Tibial nerve (tissue), 4 donors: Measurements from ENCODE around the gene HERC4. TPM values are rescaled to one million over a fixed set of nuclear protein-coding genes. Genes with fewer than 3 reads are reported as not detected.
"Not testable (repeated sequence)": the region's sequence is repeated elsewhere in the genome, so short reads cannot be mapped to it uniquely, and the experiment has no call there.

Experiments
- DNase-seq, 2 donors: peaks; one replicate each; pipeline ENCODE4 v3.0.0-alpha.2; 2019; ENCODE audit warnings: low spot score in 2 of 2
- H3K27ac ChIP-seq, 4 donors: fragments of 200-600 bp; sonication (generic) in 3 of 4; one replicate each; pipeline ENCODE4 v1.5.1; 2017 to 2019; ENCODE audit warnings: mild to moderate bottlenecking in 1 of 4
- H3K27me3 ChIP-seq, 2 donors: fragments of 200-600 bp; sonication (generic) in 1 of 2; one replicate each; pipeline versions ENCODE4 v1.5.1 to v1.6.0; 2017 to 2019
- H3K36me3 ChIP-seq, 3 donors: fragments of 200-600 bp; sonication (generic); one replicate each; pipeline ENCODE4 v1.5.1; 2018 to 2019
- H3K4me1 ChIP-seq, 4 donors: fragments of 200-600 bp; sonication (generic) in 3 of 4; one replicate each; pipeline ENCODE4 v1.5.1; 2017 to 2019
- H3K4me3 ChIP-seq, 4 donors: fragments of 200-600 bp; sonication (generic) in 3 of 4; one replicate each; pipeline ENCODE4 v1.5.1; 2017 to 2019; ENCODE audit warnings: mild to moderate bottlenecking in 1 of 4, moderate library complexity in 1 of 4
- H3K9me3 ChIP-seq, 4 donors: fragments of 200-600 bp; sonication (generic) in 3 of 4; one replicate each; pipeline ENCODE4 v1.5.1; 2017 to 2019
- EP300 ChIP-seq, 2 donors: sonication (generic); formaldehyde crosslinking; IDR thresholded peaks; one replicate each; pipeline ENCODE4 v1.6.1; 2017; ENCODE audit warnings: antibody characterized with exemption in 2 of 2, mild to moderate bottlenecking in 1 of 2
- POLR2A ChIP-seq, 2 donors: fragments of 450-650 bp; IDR thresholded peaks; one replicate each; pipeline ENCODE4 v1.6.1; 2017; ENCODE audit warnings: antibody characterized with exemption in 2 of 2, mild to moderate bottlenecking in 2 of 2, moderate library complexity in 2 of 2
- WGBS, 2 donors: methylation state at CpG; one replicate each; pipeline ENCODE4 v1.1.5; 2018; 5-methylcytosine and 5-hydroxymethylcytosine counted together
- total RNA-seq, 4 donors: library from RNA; depleted of rRNA; stranded (reverse); fragments of >200 nt; gene quantifications; one replicate each; pipeline ENCODE4 v1.1.0, GENCODE V29; 2016
- TF ChIP-seq, protein P1 (sequence below), 5 experiments: fragments of 200-600 bp in 3 of 5; fragments of 450-650 bp in 2 of 5; sonication (generic) in 3 of 5; IDR thresholded peaks; one replicate each; pipeline ENCODE4 v1.5.1; 2016 to 2019; ENCODE audit warnings: antibody characterized with exemption in 5 of 5, mild to moderate bottlenecking in 3 of 5, moderate library complexity in 2 of 5

Gene HERC4
- total RNA-seq, 4 donors from 2014 or later: 38.1 to 57.0 (median 54.1) TPM

GRCh38 chr10:68001000-68001399 lies 74.1 kb downstream of the HERC4 start:
- peaks cover 0 to 68% (median 2%) of the 10 kb centered on the region in 3 donors for H3K36me3 ChIP-seq
- H3K27ac ChIP-seq: no peak overlapping the region
- H3K4me3 ChIP-seq: no peak overlapping the region
- TF ChIP-seq EP300 (IDR thresholded peaks at IDR 0.05) (no peak), POLR2A (IDR thresholded peaks at IDR 0.05) (no peak)
- TF ChIP-seq, protein P1, sequence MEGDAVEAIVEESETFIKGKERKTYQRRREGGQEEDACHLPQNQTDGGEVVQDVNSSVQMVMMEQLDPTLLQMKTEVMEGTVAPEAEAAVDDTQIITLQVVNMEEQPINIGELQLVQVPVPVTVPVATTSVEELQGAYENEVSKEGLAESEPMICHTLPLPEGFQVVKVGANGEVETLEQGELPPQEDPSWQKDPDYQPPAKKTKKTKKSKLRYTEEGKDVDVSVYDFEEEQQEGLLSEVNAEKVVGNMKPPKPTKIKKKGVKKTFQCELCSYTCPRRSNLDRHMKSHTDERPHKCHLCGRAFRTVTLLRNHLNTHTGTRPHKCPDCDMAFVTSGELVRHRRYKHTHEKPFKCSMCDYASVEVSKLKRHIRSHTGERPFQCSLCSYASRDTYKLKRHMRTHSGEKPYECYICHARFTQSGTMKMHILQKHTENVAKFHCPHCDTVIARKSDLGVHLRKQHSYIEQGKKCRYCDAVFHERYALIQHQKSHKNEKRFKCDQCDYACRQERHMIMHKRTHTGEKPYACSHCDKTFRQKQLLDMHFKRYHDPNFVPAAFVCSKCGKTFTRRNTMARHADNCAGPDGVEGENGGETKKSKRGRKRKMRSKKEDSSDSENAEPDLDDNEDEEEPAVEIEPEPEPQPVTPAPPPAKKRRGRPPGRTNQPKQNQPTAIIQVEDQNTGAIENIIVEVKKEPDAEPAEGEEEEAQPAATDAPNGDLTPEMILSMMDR (IDR thresholded peaks at IDR 0.05): no peak
- DNase-seq: no peak
- H3K9me3 ChIP-seq: no peaks in the 10 kb centered on the region
- H3K4me1 ChIP-seq: no peaks in the 10 kb centered on the region
- 96 to 99% methylated on average over 4 of the region's 4 CpGs for WGBS, 2 donors
- H3K27me3 ChIP-seq: no peaks in the 10 kb centered on the region

- Histone ChIP-seq H3K4me3 (no peak overlapping the region), H3K9me3 (no peaks in the 10 kb centered on the region), H3K36me3 (peaks cover 0 to 56% (median 0%) of the 10 kb centered on the region in 3 donors), H3K27ac (no peak overlapping the region), H3K27me3 (no peaks in the 10 kb centered on the region), H3K4me1 (no peaks in the 10 kb centered on the region)
- TF ChIP-seq EP300 (IDR thresholded peaks at IDR 0.05) (no peak), POLR2A (IDR thresholded peaks at IDR 0.05) (no peak)
- TF ChIP-seq, protein P1 (IDR thresholded peaks at IDR 0.05): no peak
- DNase-seq: no peak
Measured at GRCh38 chr10:67990093-67990492, 85.0 kb downstream of the HERC4 start.

DNA sequence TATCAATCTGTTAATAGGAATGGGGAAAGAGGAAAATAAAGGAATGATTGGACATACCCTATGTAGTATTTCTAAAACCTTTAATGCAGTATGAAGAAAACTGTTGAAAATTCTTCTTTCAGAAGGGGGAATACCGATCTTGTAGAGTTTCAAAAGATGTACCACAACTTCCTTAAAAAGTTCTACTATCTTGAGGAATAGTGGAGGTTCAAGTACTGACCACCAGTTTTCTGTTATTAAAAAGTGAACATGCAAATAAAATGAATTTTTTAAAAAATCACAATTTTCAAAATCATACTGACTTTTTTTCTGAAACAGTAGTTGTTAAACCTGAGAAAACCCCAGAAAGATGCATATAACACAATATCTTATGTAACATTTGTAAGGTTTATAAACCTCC lies 86.5 kb downstream of the HERC4 start:
- Histone ChIP-seq H3K27ac (no peak overlapping the region), H3K36me3 (peaks cover 0 to 62% (median 0%) of the 10 kb centered on the region in 3 donors), H3K4me3 (no peak overlapping the region), H3K4me1 (no peaks in the 10 kb centered on the region), H3K27me3 (no peaks in the 10 kb centered on the region), H3K9me3 (no peaks in the 10 kb centered on the region)
- WGBS, 2 donors: 93 to 97% methylated on average over 1 of the region's 1 CpG
- DNase-seq: no peak
- TF ChIP-seq POLR2A (IDR thresholded peaks at IDR 0.05) (no peak), EP300 (IDR thresholded peaks at IDR 0.05) (no peak)
- TF ChIP-seq, protein P1 (IDR thresholded peaks at IDR 0.05): no peak

DNA sequence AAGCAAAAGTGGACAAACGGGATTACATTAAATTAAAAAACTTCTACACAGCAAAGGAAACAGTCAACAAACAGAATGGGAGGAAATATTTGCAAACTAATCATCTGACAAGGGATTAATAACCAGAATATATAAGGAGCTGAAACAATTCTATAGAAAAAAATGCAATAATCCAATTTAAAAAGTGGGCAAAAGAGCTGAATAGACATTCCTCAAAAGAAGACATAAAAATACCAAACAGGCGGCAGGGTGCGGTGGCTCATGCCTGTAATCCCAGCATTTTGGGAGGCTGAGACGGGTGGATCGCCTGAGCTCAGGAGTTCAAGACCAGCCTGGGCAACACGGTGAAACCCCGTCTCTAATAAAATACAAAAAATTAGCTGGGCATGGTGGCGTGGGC lies 92.5 kb downstream of the HERC4 start:
- H3K27me3 ChIP-seq, DNase-seq, H3K4me3 ChIP-seq, H3K4me1 ChIP-seq, H3K27ac ChIP-seq, H3K9me3 ChIP-seq: not testable (repeated sequence)
- WGBS, 2 donors: 94 to 98% methylated on average over 8 of the region's 8 CpGs
- H3K36me3 ChIP-seq: peaks cover 0 to 95% (median 4%) of the 10 kb centered on the region in 3 donors

- no peak for TF ChIP-seq POLR2A (IDR thresholded peaks at IDR 0.05)
- TF ChIP-seq, protein P1 (IDR thresholded peaks at IDR 0.05): no peak
- TF ChIP-seq EP300 (IDR thresholded peaks at IDR 0.05): no peak
- no peak overlapping the region for H3K4me3 ChIP-seq
- DNase-seq: no peak
- peaks cover 0 to 8% (median 0%) of the 10 kb centered on the region in 4 donors for H3K4me1 ChIP-seq
- no peaks in the 10 kb centered on the region for H3K27me3 ChIP-seq
- 93 to 94% methylated on average over 5 of the region's 5 CpGs for WGBS, 2 donors
- H3K9me3 ChIP-seq: no peaks in the 10 kb centered on the region
- H3K27ac ChIP-seq: no peak overlapping the region
- H3K36me3 ChIP-seq: peaks cover 0 to 93% (median 4%) of the 10 kb centered on the region in 3 donors
Measured at GRCh38 chr10:67978749-67979148, 96.3 kb downstream of the HERC4 start.

DNA sequence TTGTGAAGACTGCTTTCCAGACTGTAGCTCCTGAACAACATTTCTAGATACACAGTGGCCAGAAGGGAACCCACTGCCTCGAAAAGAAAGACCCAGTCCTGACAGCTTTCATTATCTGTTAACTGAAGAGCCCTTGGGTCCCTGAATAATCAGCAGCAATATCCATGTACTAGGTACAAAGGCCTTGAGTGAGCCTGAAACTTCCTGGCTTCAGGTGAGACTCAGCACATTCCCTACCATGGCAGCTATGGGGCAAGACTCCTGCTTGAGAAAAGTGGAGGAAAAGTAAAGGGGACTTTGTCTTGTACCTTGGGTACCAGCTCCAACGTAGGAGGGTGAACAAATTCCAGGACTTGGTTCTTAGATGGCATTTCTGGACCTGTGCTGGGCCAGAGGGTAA lies 97.8 kb downstream of the HERC4 start:
- DNase-seq: no peak
- TF ChIP-seq POLR2A (IDR thresholded peaks at IDR 0.05) (no peak), EP300 (IDR thresholded peaks at IDR 0.05) (no peak)
- TF ChIP-seq, protein P1 (IDR thresholded peaks at IDR 0.05): no peak
- H3K36me3 ChIP-seq: peaks cover 0 to 93% (median 2%) of the 10 kb centered on the region in 3 donors
- H3K27me3 ChIP-seq: no peaks in the 10 kb centered on the region
- no peak overlapping the region for H3K4me3 ChIP-seq
- H3K4me1 ChIP-seq: peaks cover 0 to 8% (median 0%) of the 10 kb centered on the region in 4 donors
- 96 to 98% methylated on average over 2 of the region's 2 CpGs for WGBS, 2 donors
- H3K9me3 ChIP-seq: no peaks in the 10 kb centered on the region
- H3K27ac ChIP-seq: no peak overlapping the region
